ENCODE results near the gene SCTR.

GRCh38 chr2:119453972-119454593, 70.2 kb downstream of the SCTR start:
- no peak for TF ChIP-seq SNAI2 (CRISPR knock-in tag; IDR thresholded peaks at IDR 0.05)
- no peak for TF ChIP-seq GLIS3 (CRISPR knock-in tag; IDR thresholded peaks at IDR 0.05)
- no peak for TF ChIP-seq ZFP30 (CRISPR knock-in tag; IDR thresholded peaks at IDR 0.05)
- no peak for TF ChIP-seq OSR1 (CRISPR knock-in tag; IDR thresholded peaks at IDR 0.05)
- no peak for TF ChIP-seq TCF4 (CRISPR knock-in tag; IDR thresholded peaks at IDR 0.05; ENCODE audit: borderline replicate concordance)
- TF ChIP-seq RARB (CRISPR knock-in tag; IDR thresholded peaks at IDR 0.05), result no peak
- no peak for TF ChIP-seq TOX (CRISPR knock-in tag; IDR thresholded peaks at IDR 0.05; ENCODE audit: borderline replicate concordance)
- TF ChIP-seq, protein P1, sequence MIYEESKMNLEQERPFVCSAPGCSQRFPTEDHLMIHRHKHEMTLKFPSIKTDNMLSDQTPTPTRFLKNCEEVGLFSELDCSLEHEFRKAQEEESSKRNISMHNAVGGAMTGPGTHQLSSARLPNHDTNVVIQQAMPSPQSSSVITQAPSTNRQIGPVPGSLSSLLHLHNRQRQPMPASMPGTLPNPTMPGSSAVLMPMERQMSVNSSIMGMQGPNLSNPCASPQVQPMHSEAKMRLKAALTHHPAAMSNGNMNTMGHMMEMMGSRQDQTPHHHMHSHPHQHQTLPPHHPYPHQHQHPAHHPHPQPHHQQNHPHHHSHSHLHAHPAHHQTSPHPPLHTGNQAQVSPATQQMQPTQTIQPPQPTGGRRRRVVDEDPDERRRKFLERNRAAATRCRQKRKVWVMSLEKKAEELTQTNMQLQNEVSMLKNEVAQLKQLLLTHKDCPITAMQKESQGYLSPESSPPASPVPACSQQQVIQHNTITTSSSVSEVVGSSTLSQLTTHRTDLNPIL (CRISPR knock-in tag; IDR thresholded peaks at IDR 0.05; ENCODE audit: low read depth), result no peak
- TF ChIP-seq, protein P2, sequence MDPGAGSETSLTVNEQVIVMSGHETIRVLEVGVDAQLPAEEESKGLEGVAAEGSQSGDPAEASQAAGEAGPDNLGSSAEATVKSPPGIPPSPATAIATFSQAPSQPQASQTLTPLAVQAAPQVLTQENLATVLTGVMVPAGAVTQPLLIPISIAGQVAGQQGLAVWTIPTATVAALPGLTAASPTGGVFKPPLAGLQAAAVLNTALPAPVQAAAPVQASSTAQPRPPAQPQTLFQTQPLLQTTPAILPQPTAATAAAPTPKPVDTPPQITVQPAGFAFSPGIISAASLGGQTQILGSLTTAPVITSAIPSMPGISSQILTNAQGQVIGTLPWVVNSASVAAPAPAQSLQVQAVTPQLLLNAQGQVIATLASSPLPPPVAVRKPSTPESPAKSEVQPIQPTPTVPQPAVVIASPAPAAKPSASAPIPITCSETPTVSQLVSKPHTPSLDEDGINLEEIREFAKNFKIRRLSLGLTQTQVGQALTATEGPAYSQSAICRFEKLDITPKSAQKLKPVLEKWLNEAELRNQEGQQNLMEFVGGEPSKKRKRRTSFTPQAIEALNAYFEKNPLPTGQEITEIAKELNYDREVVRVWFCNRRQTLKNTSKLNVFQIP (CRISPR knock-in tag; IDR thresholded peaks at IDR 0.05; ENCODE audit: borderline replicate concordance, low read depth), result no peak
- no peak for TF ChIP-seq ZNF70 (CRISPR knock-in tag; IDR thresholded peaks at IDR 0.05)
- TF ChIP-seq, protein P3, sequence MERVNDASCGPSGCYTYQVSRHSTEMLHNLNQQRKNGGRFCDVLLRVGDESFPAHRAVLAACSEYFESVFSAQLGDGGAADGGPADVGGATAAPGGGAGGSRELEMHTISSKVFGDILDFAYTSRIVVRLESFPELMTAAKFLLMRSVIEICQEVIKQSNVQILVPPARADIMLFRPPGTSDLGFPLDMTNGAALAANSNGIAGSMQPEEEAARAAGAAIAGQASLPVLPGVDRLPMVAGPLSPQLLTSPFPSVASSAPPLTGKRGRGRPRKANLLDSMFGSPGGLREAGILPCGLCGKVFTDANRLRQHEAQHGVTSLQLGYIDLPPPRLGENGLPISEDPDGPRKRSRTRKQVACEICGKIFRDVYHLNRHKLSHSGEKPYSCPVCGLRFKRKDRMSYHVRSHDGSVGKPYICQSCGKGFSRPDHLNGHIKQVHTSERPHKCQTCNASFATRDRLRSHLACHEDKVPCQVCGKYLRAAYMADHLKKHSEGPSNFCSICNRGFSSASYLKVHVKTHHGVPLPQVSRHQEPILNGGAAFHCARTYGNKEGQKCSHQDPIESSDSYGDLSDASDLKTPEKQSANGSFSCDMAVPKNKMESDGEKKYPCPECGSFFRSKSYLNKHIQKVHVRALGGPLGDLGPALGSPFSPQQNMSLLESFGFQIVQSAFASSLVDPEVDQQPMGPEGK (CRISPR knock-in tag; IDR thresholded peaks at IDR 0.05; ENCODE audit: borderline replicate concordance), result no peak
- no peak for TF ChIP-seq CSDC2 (CRISPR knock-in tag; IDR thresholded peaks at IDR 0.05)

Data from SK-N-SH treated with all-trans-retinoic acid at 6 μM for 48 hours (cell line).